Measurements from ENCODE around the gene TMEM203. TPM values are rescaled to one million over a fixed set of nuclear protein-coding genes. Genes with fewer than 3 reads are reported as not detected.

The TMEM203 gene
- total RNA-seq, 1 donor from 2014 or later = 36.5 TPM

DNA sequence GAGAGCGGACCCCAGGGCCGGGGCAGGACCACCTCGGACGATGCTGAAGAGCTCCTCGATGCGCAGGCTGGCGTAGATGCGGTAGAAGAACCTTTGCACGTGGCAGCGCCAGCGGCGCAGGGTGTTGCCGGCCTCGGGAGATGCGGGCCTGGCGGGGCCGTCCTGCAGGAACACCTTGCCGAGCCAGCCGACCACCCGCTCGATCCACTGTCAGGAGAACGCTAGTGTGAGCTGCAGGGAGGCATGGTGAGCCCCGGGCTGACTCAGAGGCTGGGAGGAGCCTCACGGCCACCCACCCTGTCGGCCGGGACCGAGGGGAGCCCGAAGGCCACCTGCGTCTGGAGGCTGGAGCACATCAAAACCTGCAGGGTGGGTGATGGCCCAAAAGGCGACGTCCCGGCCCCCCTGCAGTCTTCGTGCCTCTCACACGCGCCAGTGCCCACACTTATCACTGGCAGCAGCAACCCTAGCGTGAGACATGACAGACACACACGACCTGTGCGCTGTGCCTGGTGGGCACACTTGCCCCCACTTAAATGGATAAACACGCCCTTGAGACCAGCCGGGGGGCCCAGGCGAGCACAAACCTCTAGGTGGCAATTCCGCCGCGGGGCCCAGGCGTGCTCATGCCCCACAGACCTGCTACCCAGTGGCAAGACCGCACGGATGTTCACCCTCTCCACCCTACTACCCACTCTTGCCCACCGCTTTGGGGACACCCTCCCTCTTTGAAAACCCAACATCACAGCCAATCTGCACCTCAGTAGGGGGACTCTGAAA, 20.4 kb downstream of the TMEM203 start:
- peaks cover 4% of the 10 kb centered on the region for H3K4me1 Mint-ChIP-seq (ENCODE audit: low read depth, unreplicated experiment)

DNA sequence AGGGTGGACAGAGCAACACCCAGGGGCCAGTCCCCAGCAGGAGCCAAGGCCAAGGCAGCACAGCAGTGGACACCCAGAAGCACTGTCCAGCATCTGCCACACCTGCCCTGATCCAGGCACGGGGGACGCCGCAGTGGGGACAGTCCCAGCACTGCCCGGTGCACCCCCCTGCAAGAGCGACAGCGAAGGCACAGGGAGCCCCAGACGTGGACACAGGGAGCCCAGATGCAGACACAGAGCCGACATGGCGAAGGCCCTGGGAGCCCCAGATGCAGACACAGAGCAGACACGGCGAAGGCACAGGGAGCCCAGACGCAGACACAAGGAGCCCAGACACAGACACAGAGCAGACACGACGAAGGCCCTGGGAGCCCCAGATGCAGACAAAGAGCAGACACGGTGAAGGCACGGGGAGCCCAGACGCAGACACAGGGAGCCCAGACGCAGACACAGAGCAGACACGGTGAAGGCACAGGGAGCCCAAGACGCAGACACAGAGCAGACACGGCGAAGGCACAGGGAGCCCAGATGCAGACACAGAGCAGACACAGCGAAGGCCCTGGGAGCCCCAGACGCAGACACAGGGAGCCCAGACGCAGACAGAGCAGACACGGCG, 21.4 kb downstream of the TMEM203 start:
- Mint-ChIP-seq H3K27me3 (ENCODE audit: unreplicated experiment) (peaks cover 4% of the 10 kb centered on the region), H3K36me3 (ENCODE audit: unreplicated experiment) (no peaks in the 10 kb centered on the region), H3K9me3 (ENCODE audit: unreplicated experiment) (peaks cover 11% of the 10 kb centered on the region), H3K4me3 (ENCODE audit: unreplicated experiment) (no peak overlapping the region), H3K27ac (ENCODE audit: unreplicated experiment) (no peak overlapping the region), H3K4me1 (ENCODE audit: low read depth, unreplicated experiment) (peaks cover 2% of the 10 kb centered on the region)
- TF ChIP-seq, protein P1, sequence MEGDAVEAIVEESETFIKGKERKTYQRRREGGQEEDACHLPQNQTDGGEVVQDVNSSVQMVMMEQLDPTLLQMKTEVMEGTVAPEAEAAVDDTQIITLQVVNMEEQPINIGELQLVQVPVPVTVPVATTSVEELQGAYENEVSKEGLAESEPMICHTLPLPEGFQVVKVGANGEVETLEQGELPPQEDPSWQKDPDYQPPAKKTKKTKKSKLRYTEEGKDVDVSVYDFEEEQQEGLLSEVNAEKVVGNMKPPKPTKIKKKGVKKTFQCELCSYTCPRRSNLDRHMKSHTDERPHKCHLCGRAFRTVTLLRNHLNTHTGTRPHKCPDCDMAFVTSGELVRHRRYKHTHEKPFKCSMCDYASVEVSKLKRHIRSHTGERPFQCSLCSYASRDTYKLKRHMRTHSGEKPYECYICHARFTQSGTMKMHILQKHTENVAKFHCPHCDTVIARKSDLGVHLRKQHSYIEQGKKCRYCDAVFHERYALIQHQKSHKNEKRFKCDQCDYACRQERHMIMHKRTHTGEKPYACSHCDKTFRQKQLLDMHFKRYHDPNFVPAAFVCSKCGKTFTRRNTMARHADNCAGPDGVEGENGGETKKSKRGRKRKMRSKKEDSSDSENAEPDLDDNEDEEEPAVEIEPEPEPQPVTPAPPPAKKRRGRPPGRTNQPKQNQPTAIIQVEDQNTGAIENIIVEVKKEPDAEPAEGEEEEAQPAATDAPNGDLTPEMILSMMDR (IDR thresholded peaks at IDR 0.05; ENCODE audit: partially characterized antibody, unreplicated experiment) = no peak
- no peak for DNase-seq

More for the DNA sequence above, 20.4 kb downstream of the TMEM203 start:
- H3K4me3 Mint-ChIP-seq (ENCODE audit: unreplicated experiment) = no peak overlapping the region
- no peak for DNase-seq
- H3K9me3 Mint-ChIP-seq (ENCODE audit: unreplicated experiment) = peaks cover 13% of the 10 kb centered on the region
- H3K27me3 Mint-ChIP-seq (ENCODE audit: unreplicated experiment) = peaks cover 4% of the 10 kb centered on the region
- no peak overlapping the region for H3K27ac Mint-ChIP-seq (ENCODE audit: unreplicated experiment)
- H3K36me3 Mint-ChIP-seq (ENCODE audit: unreplicated experiment) = no peaks in the 10 kb centered on the region
- TF ChIP-seq, protein P1 (IDR thresholded peaks at IDR 0.05; ENCODE audit: partially characterized antibody, unreplicated experiment) = no peak

DNA sequence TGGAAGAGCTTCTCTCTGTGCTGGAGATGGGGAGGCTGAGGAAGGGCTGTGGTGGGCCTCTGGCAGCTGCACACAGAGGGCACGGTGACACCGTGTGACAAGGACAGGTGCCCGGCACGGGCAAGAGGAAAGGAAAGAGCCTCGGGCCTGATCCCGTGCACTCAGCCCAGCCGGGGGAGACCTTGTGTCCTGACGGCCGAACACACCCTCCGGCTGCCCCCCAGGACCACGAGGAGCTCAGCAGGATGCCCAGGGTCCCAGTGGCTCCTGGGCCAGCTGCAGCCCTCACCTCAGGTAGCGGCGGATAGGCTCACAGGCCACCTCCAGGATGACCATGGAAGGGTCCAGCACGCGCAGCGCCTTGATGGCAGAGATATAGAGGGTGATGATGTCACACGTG, 22.6 kb downstream of the TMEM203 start:
- Mint-ChIP-seq H3K4me3 (ENCODE audit: unreplicated experiment) (no peak overlapping the region), H3K27ac (ENCODE audit: unreplicated experiment) (no peak overlapping the region), H3K36me3 (ENCODE audit: unreplicated experiment) (no peaks in the 10 kb centered on the region), H3K4me1 (ENCODE audit: low read depth, unreplicated experiment) (peaks cover 2% of the 10 kb centered on the region), H3K27me3 (ENCODE audit: unreplicated experiment) (peaks cover 3% of the 10 kb centered on the region), H3K9me3 (ENCODE audit: unreplicated experiment) (peaks cover 9% of the 10 kb centered on the region)
- TF ChIP-seq, protein P1 (IDR thresholded peaks at IDR 0.05; ENCODE audit: partially characterized antibody, unreplicated experiment) = no peak
- no peak for DNase-seq

DNA sequence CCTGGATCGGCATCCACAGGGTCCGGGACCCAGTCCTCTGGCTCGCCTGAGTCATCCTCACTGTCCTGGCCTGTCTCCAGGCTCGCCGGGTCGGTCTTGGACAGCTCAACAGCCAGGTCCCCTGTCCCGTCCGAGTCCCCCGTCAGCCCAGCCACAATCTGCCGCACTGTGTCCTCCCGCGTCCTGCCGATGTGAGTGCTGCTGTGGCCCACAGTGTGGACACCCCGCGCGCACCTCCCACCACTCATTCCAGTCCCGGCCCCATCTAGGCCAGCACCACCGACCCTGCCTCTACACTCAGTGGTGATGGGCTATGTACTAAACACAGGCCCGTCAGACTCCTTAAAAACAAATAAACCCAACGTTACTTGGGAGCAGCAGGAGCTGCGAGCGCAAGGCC, 23.8 kb downstream of the TMEM203 start:
- H3K4me3 Mint-ChIP-seq (ENCODE audit: unreplicated experiment) = no peak overlapping the region
- peaks cover 3% of the 10 kb centered on the region for H3K9me3 Mint-ChIP-seq (ENCODE audit: unreplicated experiment)
- no peak for DNase-seq
- peaks cover 4% of the 10 kb centered on the region for H3K27me3 Mint-ChIP-seq (ENCODE audit: unreplicated experiment)
- H3K4me1 Mint-ChIP-seq (ENCODE audit: low read depth, unreplicated experiment) = no peaks in the 10 kb centered on the region
- H3K27ac Mint-ChIP-seq (ENCODE audit: unreplicated experiment) = no peak overlapping the region
- H3K36me3 Mint-ChIP-seq (ENCODE audit: unreplicated experiment) = no peaks in the 10 kb centered on the region
- TF ChIP-seq, protein P1 (IDR thresholded peaks at IDR 0.05; ENCODE audit: partially characterized antibody, unreplicated experiment) = no peak

DNA sequence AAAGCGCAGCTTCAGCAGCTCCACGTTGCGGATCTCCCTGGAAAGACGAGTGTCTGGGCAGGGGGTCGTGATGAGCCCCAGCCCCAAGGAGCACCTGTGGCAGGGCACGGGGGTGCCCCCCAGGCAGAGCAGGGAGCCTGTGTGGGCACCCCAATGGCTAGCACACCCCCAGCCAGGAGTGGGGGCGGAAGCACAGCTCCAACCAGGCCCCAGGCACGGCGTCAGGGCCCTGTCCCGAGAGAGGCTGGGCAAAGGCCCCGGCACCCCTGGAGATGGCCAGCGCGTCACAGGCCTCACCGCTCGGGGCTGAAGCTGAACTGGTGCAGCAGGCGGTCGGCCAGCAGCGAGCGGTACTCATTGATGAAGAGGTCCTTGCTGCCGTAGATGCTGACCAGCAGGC, 25.0 kb downstream of the TMEM203 start:
- Mint-ChIP-seq H3K9me3 (ENCODE audit: unreplicated experiment) (peaks cover 3% of the 10 kb centered on the region), H3K36me3 (ENCODE audit: unreplicated experiment) (no peaks in the 10 kb centered on the region), H3K27me3 (ENCODE audit: unreplicated experiment) (peaks cover 4% of the 10 kb centered on the region), H3K4me3 (ENCODE audit: unreplicated experiment) (no peak overlapping the region), H3K4me1 (ENCODE audit: low read depth, unreplicated experiment) (no peaks in the 10 kb centered on the region), H3K27ac (ENCODE audit: unreplicated experiment) (no peak overlapping the region)
- no peak for DNase-seq
- TF ChIP-seq, protein P1 (IDR thresholded peaks at IDR 0.05; ENCODE audit: partially characterized antibody, unreplicated experiment) = no peak

All from glutamatergic neuron (in vitro differentiated cells).